HepG2 (cell line): ENCODE results near the gene RPL41. TPM values are rescaled to one million over a fixed set of nuclear protein-coding genes. Genes with fewer than 3 reads are reported as not detected.
A peak's percentile ranks its signal among the peaks of the same experiment; 100 is the strongest.

Experiments used
- ARNT ChIP-seq: fragments of 450-650 bp; IDR thresholded peaks from 2 replicates; pipeline ENCODE4 v1.6.1; 2017
- CCDC6 ChIP-seq: sonication (generic); formaldehyde crosslinking; IDR thresholded peaks from 2 replicates; pipeline ENCODE4 v1.8.1; 2022; ENCODE audit warnings: mild to moderate bottlenecking, missing genetic modification reagents, moderate library complexity
- CENPT ChIP-seq: sonication (generic); formaldehyde crosslinking; IDR thresholded peaks from 2 replicates; pipeline ENCODE4 v1.8.0; 2022; ENCODE audit warnings: low read depth, mild to moderate bottlenecking, moderate library complexity, missing genetic modification reagents
- ETV6 ChIP-seq: sonication (generic); formaldehyde crosslinking; conservative IDR thresholded peaks from 2 replicates; pipeline ENCODE4 v1.4.0; 2020; ENCODE audit warnings: missing genetic modification reagents
- HMG20B ChIP-seq: conservative IDR thresholded peaks from 2 replicates; pipeline ENCODE4 v1.6.1; 2016; ENCODE audit warnings: missing genetic modification reagents, missing compliant biosample characterization
- HNF4G ChIP-seq, 2 experiments: sonication (generic) in 1 of 2; formaldehyde crosslinking in 1 of 2; IDR thresholded peaks; 2 replicates each; pipeline versions ENCODE4 v1.4.0 to v1.6.1; 2011 to 2020; ENCODE audit warnings: borderline replicate concordance in 2 of 2, low read depth in 2 of 2, mild to moderate bottlenecking in 2 of 2, low read length in 1 of 2, missing genetic modification reagents in 1 of 2, moderate library complexity in 1 of 2
- NCOA1 ChIP-seq: sonication (generic); formaldehyde crosslinking; IDR thresholded peaks from 2 replicates; pipeline ENCODE4 v1.9.0; 2021; ENCODE audit warnings: missing genetic modification reagents
- TCF7 ChIP-seq: sonication (generic); IDR thresholded peaks from 2 replicates; pipeline ENCODE4 v1.6.1; 2016; ENCODE audit warnings: antibody characterized with exemption, low read depth
- TGIF2 ChIP-seq: IDR thresholded peaks from 2 replicates; pipeline ENCODE4 v1.6.1; 2016; ENCODE audit warnings: control low read depth, missing compliant biosample characterization
- XBP1 ChIP-seq: sonication (generic); formaldehyde crosslinking; IDR thresholded peaks from 2 replicates; pipeline ENCODE4 v1.5.0; 2020; ENCODE audit warnings: missing genetic modification reagents
- ZFP37 ChIP-seq: sonication (generic); formaldehyde crosslinking; IDR thresholded peaks from 2 replicates; pipeline ENCODE4 v1.4.0; 2020; ENCODE audit warnings: missing genetic modification reagents, borderline replicate concordance
- ZNF501 ChIP-seq: sonication (generic); formaldehyde crosslinking; IDR thresholded peaks from 2 replicates; pipeline ENCODE4 v1.5.1; 2020; ENCODE audit warnings: mild to moderate bottlenecking, moderate library complexity, missing genetic modification reagents
- polyA plus RNA-seq, 8 experiments: library from polyadenylated mRNA; depleted of rRNA in 3 of 8; stranded (reverse) in 7 of 8; unstranded in 1 of 8; fragments of >200 nt; fragmentation: Illumina TruSeq in 4 of 8; extraction: Trizol in 4 of 8; gene quantifications; 2 replicates each; pipeline versions ENCODE4 v1.2.1 to v1.2.3, GENCODE V29; 2011 to 2016; ENCODE audit warnings: low read depth in 4 of 8, missing spikeins in 1 of 8, mixed read lengths in 1 of 8; ENCODE audit not compliant: insufficient read depth in 1 of 8
- total RNA-seq, 5 experiments: library from RNA; depleted of rRNA; stranded (reverse); fragments of >200 nt; fragmentation: Illumina TruSeq; extraction: Trizol; gene quantifications; 2 replicates each; pipeline ENCODE4 v1.2.3, GENCODE V29; 2016; ENCODE audit warnings: low read depth in 1 of 5
- TF ChIP-seq, protein P1 (sequence below): IDR thresholded peaks from 2 replicates; pipeline ENCODE4 v1.6.1; 2016; ENCODE audit warnings: low read depth, missing genetic modification reagents, missing compliant biosample characterization
- TF ChIP-seq, protein P2 (sequence below): sonication (generic); formaldehyde crosslinking; IDR thresholded peaks from 2 replicates; pipeline ENCODE4 v1.5.0; 2020; ENCODE audit warnings: missing genetic modification reagents
- TF ChIP-seq, protein P3 (sequence below): IDR thresholded peaks from 2 replicates; pipeline ENCODE4 v1.6.1; 2016; ENCODE audit warnings: low read depth, borderline replicate concordance
- TF ChIP-seq, protein P4 (sequence below): sonication (generic); formaldehyde crosslinking; IDR thresholded peaks from 2 replicates; pipeline ENCODE4 v1.4.0; 2020; ENCODE audit warnings: missing genetic modification reagents
- TF ChIP-seq, protein P5 (sequence below): sonication (generic); formaldehyde crosslinking; IDR thresholded peaks from 2 replicates; pipeline ENCODE4 v1.4.0; 2020; ENCODE audit warnings: mild to moderate bottlenecking, low read depth, missing genetic modification reagents

Gene RPL41
- total and polyA plus RNA-seq, 2 of the 13 experiments (the other 11 are each of a cell fraction or from before 2014, with no cell fraction given), result 4,012 to 7,670 TPM

DNA sequence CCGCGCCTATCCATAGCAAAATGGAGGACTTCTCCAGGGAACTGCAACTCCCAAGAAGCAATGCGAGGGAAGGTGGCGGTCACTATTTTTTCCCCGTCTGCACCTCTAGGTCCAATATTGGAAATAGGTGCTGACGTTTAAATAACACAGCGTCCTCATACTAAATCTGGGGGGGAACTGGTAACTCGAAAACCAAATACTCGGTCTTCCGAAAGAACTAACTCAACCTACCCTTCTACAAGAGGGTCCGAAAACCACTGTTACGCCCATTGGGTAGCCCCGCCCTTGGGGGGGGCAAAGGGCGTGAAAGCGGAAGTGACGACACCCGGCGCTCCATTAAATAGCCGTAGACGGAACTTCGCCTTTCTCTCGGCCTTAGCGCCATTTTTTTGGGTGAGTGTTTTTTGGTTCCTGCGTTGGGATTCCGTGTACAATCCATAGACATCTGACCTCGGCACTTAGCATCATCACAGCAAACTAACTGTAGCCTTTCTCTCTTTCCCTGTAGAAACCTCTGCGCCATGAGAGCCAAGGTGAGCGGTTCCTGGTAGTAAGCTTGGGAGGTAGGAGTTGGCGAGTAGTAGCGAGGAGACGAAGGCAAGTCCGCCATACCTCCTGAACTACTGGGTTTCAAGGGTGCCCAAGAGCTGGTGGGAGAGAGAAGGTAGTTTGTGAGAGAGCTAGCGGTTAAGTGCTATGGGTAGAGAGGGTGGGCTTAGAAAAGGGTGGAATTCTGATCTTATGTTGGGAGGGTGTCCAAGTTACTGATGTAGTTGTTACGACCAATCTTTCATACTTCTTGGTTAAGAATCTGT lies at the start of gene RPL41 (continued):
- TF ChIP-seq, protein P1, sequence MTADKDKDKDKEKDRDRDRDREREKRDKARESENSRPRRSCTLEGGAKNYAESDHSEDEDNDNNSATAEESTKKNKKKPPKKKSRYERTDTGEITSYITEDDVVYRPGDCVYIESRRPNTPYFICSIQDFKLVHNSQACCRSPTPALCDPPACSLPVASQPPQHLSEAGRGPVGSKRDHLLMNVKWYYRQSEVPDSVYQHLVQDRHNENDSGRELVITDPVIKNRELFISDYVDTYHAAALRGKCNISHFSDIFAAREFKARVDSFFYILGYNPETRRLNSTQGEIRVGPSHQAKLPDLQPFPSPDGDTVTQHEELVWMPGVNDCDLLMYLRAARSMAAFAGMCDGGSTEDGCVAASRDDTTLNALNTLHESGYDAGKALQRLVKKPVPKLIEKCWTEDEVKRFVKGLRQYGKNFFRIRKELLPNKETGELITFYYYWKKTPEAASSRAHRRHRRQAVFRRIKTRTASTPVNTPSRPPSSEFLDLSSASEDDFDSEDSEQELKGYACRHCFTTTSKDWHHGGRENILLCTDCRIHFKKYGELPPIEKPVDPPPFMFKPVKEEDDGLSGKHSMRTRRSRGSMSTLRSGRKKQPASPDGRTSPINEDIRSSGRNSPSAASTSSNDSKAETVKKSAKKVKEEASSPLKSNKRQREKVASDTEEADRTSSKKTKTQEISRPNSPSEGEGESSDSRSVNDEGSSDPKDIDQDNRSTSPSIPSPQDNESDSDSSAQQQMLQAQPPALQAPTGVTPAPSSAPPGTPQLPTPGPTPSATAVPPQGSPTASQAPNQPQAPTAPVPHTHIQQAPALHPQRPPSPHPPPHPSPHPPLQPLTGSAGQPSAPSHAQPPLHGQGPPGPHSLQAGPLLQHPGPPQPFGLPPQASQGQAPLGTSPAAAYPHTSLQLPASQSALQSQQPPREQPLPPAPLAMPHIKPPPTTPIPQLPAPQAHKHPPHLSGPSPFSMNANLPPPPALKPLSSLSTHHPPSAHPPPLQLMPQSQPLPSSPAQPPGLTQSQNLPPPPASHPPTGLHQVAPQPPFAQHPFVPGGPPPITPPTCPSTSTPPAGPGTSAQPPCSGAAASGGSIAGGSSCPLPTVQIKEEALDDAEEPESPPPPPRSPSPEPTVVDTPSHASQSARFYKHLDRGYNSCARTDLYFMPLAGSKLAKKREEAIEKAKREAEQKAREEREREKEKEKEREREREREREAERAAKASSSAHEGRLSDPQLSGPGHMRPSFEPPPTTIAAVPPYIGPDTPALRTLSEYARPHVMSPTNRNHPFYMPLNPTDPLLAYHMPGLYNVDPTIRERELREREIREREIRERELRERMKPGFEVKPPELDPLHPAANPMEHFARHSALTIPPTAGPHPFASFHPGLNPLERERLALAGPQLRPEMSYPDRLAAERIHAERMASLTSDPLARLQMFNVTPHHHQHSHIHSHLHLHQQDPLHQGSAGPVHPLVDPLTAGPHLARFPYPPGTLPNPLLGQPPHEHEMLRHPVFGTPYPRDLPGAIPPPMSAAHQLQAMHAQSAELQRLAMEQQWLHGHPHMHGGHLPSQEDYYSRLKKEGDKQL (CRISPR knock-in tag), result peak; percentile 27; the same call in 1 of the 2 replicates
- TF ChIP-seq ZFP37 (CRISPR knock-in tag) (peak; percentile 78; the same call in 1 of the 2 replicates), ZNF501 (peak; percentile 61; the same call in 1 of the 2 replicates), TGIF2 (CRISPR knock-in tag) (peak; percentile 88; the same call in 1 of the 2 replicates), CENPT (CRISPR knock-in tag) (no peak), ETV6 (peak; percentile 84; the same call in 1 of the 2 replicates), XBP1 (CRISPR knock-in tag) (0 out of 2 replicates have a peak, but pooled peaks have one; percentile 41), HMG20B (CRISPR knock-in tag) (peak; percentile 38; the same call in 1 of the 2 replicates), HNF4G (IDR thresholded peaks at IDR 0.05; ENCODE audit: borderline replicate concordance, low read depth, low read length) (peak; percentile 85), HNF4G (CRISPR knock-in tag; IDR thresholded peaks at IDR 0.05; ENCODE audit: borderline replicate concordance, low read depth) (no peak), NCOA1 (peak; percentile 81; the same call in 1 of the 2 replicates), TCF7 (no peak), CCDC6 (no peak), ARNT (no peak)
- TF ChIP-seq, protein P2, sequence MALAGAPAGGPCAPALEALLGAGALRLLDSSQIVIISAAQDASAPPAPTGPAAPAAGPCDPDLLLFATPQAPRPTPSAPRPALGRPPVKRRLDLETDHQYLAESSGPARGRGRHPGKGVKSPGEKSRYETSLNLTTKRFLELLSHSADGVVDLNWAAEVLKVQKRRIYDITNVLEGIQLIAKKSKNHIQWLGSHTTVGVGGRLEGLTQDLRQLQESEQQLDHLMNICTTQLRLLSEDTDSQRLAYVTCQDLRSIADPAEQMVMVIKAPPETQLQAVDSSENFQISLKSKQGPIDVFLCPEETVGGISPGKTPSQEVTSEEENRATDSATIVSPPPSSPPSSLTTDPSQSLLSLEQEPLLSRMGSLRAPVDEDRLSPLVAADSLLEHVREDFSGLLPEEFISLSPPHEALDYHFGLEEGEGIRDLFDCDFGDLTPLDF, result peak; percentile 62; the same call in 1 of the 2 replicates
- TF ChIP-seq, protein P3, sequence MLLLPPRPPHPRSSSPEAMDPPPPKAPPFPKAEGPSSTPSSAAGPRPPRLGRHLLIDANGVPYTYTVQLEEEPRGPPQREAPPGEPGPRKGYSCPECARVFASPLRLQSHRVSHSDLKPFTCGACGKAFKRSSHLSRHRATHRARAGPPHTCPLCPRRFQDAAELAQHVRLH (CRISPR knock-in tag), result peak; percentile 91
- TF ChIP-seq, protein P4, sequence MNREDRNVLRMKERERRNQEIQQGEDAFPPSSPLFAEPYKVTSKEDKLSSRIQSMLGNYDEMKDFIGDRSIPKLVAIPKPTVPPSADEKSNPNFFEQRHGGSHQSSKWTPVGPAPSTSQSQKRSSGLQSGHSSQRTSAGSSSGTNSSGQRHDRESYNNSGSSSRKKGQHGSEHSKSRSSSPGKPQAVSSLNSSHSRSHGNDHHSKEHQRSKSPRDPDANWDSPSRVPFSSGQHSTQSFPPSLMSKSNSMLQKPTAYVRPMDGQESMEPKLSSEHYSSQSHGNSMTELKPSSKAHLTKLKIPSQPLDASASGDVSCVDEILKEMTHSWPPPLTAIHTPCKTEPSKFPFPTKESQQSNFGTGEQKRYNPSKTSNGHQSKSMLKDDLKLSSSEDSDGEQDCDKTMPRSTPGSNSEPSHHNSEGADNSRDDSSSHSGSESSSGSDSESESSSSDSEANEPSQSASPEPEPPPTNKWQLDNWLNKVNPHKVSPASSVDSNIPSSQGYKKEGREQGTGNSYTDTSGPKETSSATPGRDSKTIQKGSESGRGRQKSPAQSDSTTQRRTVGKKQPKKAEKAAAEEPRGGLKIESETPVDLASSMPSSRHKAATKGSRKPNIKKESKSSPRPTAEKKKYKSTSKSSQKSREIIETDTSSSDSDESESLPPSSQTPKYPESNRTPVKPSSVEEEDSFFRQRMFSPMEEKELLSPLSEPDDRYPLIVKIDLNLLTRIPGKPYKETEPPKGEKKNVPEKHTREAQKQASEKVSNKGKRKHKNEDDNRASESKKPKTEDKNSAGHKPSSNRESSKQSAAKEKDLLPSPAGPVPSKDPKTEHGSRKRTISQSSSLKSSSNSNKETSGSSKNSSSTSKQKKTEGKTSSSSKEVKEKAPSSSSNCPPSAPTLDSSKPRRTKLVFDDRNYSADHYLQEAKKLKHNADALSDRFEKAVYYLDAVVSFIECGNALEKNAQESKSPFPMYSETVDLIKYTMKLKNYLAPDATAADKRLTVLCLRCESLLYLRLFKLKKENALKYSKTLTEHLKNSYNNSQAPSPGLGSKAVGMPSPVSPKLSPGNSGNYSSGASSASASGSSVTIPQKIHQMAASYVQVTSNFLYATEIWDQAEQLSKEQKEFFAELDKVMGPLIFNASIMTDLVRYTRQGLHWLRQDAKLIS, result peak; percentile 88
- TF ChIP-seq, protein P5, sequence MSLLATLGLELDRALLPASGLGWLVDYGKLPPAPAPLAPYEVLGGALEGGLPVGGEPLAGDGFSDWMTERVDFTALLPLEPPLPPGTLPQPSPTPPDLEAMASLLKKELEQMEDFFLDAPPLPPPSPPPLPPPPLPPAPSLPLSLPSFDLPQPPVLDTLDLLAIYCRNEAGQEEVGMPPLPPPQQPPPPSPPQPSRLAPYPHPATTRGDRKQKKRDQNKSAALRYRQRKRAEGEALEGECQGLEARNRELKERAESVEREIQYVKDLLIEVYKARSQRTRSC, result peak; percentile 89; the same call in 1 of the 2 replicates
